Right lobe of liver (tissue), 4 donors: ENCODE measurements around the gene SMU1.

Source experiments
- POLR2A ChIP-seq: fragments of 450-650 bp; IDR thresholded peaks from one replicate; pipeline ENCODE4 v1.6.1; 2017; ENCODE audit warnings: antibody characterized with exemption, mild to moderate bottlenecking
- TF ChIP-seq, protein P1 (sequence below), 4 donors: fragments of 200-600 bp in 3 of 4; fragments of 450-650 bp in 1 of 4; IDR thresholded peaks; one replicate each; pipeline versions ENCODE4 v1.5.1 to v1.8.0; 2016 to 2022; ENCODE audit warnings: antibody characterized with exemption in 4 of 4, mild to moderate bottlenecking in 2 of 4
- donor health status: DM: no; HTN: no; CAD: no.
- donor health status: DM: no; HTN: no; CAD: no.
- donor health status: DM: no; HTN: yes; CAD: no.

DNA sequence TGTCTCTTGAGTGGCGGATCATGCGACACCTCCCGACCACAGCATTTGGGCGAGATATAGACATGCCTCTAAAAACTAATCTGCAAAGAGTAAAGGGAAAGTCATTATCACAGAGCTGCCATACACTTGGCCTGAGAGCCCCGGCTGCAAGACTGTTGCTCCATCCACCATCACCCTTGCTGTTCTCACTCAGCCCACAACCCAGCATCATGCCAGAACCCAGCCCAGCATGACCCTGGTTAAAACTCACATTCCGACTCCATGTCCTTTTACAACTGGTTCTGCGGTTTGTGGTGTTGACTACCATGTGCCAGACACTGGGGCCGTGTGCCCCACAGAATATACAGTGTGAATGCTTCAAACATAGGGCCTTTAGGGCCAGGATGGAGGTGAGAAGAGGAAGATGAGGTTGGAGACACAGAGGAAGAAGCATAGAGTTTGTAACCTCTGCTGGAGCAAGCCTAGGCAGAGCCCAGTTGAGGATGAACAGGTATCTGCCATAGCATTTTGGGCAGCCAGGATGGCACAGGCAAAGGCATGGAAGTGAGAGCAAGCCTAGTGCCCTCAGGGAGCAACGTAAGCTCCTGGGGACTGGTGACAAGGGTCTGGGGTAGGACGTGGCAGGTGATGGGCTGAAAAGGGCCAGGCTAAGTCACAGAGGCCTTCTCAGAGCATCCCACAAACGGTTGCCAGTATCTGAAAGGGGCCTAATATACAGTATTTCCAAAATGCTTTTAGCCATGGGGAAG is 37.5 kb upstream of the SMU1 start:
- no peak for TF ChIP-seq POLR2A
- TF ChIP-seq, protein P1, sequence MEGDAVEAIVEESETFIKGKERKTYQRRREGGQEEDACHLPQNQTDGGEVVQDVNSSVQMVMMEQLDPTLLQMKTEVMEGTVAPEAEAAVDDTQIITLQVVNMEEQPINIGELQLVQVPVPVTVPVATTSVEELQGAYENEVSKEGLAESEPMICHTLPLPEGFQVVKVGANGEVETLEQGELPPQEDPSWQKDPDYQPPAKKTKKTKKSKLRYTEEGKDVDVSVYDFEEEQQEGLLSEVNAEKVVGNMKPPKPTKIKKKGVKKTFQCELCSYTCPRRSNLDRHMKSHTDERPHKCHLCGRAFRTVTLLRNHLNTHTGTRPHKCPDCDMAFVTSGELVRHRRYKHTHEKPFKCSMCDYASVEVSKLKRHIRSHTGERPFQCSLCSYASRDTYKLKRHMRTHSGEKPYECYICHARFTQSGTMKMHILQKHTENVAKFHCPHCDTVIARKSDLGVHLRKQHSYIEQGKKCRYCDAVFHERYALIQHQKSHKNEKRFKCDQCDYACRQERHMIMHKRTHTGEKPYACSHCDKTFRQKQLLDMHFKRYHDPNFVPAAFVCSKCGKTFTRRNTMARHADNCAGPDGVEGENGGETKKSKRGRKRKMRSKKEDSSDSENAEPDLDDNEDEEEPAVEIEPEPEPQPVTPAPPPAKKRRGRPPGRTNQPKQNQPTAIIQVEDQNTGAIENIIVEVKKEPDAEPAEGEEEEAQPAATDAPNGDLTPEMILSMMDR (IDR thresholded peaks at IDR 0.05), result no peak
